Measurements from ENCODE around the gene TOR1A.

TOR1A gene

GRCh38 chr9:129864991-129865647, 41.2 kb upstream of the TOR1A start:
- Histone ChIP-seq H3K79me2 (ENCODE audit: insufficient read depth, low read depth) (no peaks in the 10 kb centered on the region), H3K27ac (no peak overlapping the region), H2AFZ (ENCODE audit: low read depth) (no peak overlapping the region), H3K4me1 (ENCODE audit: low read depth, poor library complexity, severe bottlenecking) (no peaks in the 10 kb centered on the region), H3K9ac (no peak overlapping the region), H3K4me3 (IDR thresholded peaks at IDR 0.05; ENCODE audit: insufficient read depth, low read depth, low read length) (no peak overlapping the region), H4K20me1 (ENCODE audit: insufficient read depth) (no peaks in the 10 kb centered on the region), H3K27me3 (ENCODE audit: insufficient read depth, low read depth) (no peaks in the 10 kb centered on the region), H3K36me3 (ENCODE audit: insufficient read depth) (no peaks in the 10 kb centered on the region), H3K4me2 (no peak overlapping the region)
- TF ChIP-seq CTCF (conservative IDR thresholded peaks at IDR 0.05; ENCODE audit: low read depth, low read length), result no peak

GRCh38 chr9:129863059-129863690, 39.2 kb upstream of the TOR1A start:
- no peaks in the 10 kb centered on the region for H3K79me2 ChIP-seq (ENCODE audit: insufficient read depth, low read depth)
- no peak overlapping the region for H3K4me3 ChIP-seq (IDR thresholded peaks at IDR 0.05; ENCODE audit: insufficient read depth, low read depth, low read length)
- H3K9ac ChIP-seq, result no peak overlapping the region
- H2AFZ ChIP-seq (ENCODE audit: low read depth), result no peak overlapping the region
- no peaks in the 10 kb centered on the region for H3K27me3 ChIP-seq (ENCODE audit: insufficient read depth, low read depth)
- TF ChIP-seq CTCF (conservative IDR thresholded peaks at IDR 0.05; ENCODE audit: low read depth, low read length), result no peak
- no peak overlapping the region for H3K4me2 ChIP-seq
- no peaks in the 10 kb centered on the region for H3K36me3 ChIP-seq (ENCODE audit: insufficient read depth)
- H3K4me1 ChIP-seq (ENCODE audit: low read depth, poor library complexity, severe bottlenecking), result no peaks in the 10 kb centered on the region
- H3K27ac ChIP-seq, result no peak overlapping the region
- H4K20me1 ChIP-seq (ENCODE audit: insufficient read depth), result no peaks in the 10 kb centered on the region

GRCh38 chr9:129861447-129861827, 37.5 kb upstream of the TOR1A start:
- Histone ChIP-seq H3K4me1 (ENCODE audit: low read depth, poor library complexity, severe bottlenecking) (no peaks in the 10 kb centered on the region), H4K20me1 (ENCODE audit: insufficient read depth) (no peaks in the 10 kb centered on the region), H3K36me3 (ENCODE audit: insufficient read depth) (no peaks in the 10 kb centered on the region), H3K27ac (no peak overlapping the region), H3K4me2 (no peak overlapping the region), H3K27me3 (ENCODE audit: insufficient read depth, low read depth) (no peaks in the 10 kb centered on the region), H3K9ac (no peak overlapping the region), H2AFZ (ENCODE audit: low read depth) (no peak overlapping the region), H3K4me3 (IDR thresholded peaks at IDR 0.05; ENCODE audit: insufficient read depth, low read depth, low read length) (no peak overlapping the region), H3K79me2 (ENCODE audit: insufficient read depth, low read depth) (no peaks in the 10 kb centered on the region)
- TF ChIP-seq CTCF (conservative IDR thresholded peaks at IDR 0.05; ENCODE audit: low read depth, low read length), result no peak

GRCh38 chr9:129860653-129861446, 36.9 kb upstream of the TOR1A start:
- Histone ChIP-seq H3K9ac (no peak overlapping the region), H3K79me2 (ENCODE audit: insufficient read depth, low read depth) (no peaks in the 10 kb centered on the region), H3K27me3 (ENCODE audit: insufficient read depth, low read depth) (no peaks in the 10 kb centered on the region), H3K4me3 (IDR thresholded peaks at IDR 0.05; ENCODE audit: insufficient read depth, low read depth, low read length) (no peak overlapping the region), H3K4me2 (no peak overlapping the region), H3K4me1 (ENCODE audit: low read depth, poor library complexity, severe bottlenecking) (no peaks in the 10 kb centered on the region), H2AFZ (ENCODE audit: low read depth) (no peak overlapping the region), H3K27ac (no peak overlapping the region), H3K36me3 (ENCODE audit: insufficient read depth) (no peaks in the 10 kb centered on the region), H4K20me1 (ENCODE audit: insufficient read depth) (no peaks in the 10 kb centered on the region; the same call in 1 of the 2 replicates)
- TF ChIP-seq CTCF (conservative IDR thresholded peaks at IDR 0.05; ENCODE audit: low read depth, low read length), result no peak
